GM12878 (cell line): ENCODE data around the gene SLF2. TPM values are rescaled to one million over a fixed set of nuclear protein-coding genes. Genes with fewer than 3 reads are reported as not detected.
A peak's percentile ranks its signal among the peaks of the same experiment; 100 is the strongest.

Experiments used
- ATAC-seq: fragments of 200-7000 bp; cut with Tn5 transposase; 3 replicates; pipeline ENCODE4 v1.9.1; 2020; ENCODE audit warnings: mild to moderate bottlenecking, moderate library complexity
- BruUV-seq: library from RNA; stranded (reverse); fragments of 400-500 nt; replicated peaks from 2 replicates; lab custom pipeline; 2021; lab: Mats Ljungman, UMichigan
- CTCF ChIA-PET: fragments of 300-600 bp; sonication (Branson Sonifier 250); formaldehyde crosslinking; extraction: SDS; loops from one replicate; lab custom pipeline; 2021; ENCODE audit warnings: inconsistent platforms; lab: Yijun Ruan, JAX
- POLR2A ChIA-PET: fragments of 350-600 bp; formaldehyde crosslinking; extraction: SDS; loops from one replicate; lab custom pipeline; 2021; ENCODE audit warnings: inconsistent platforms; lab: Charles Lee
- RAD21 ChIA-PET: fragments of 300-600 bp; sonication (Branson Sonifier 250); formaldehyde crosslinking; loops from one replicate; lab custom pipeline; 2023; ENCODE audit warnings: antibody characterized with exemption; ENCODE audit not compliant: unreplicated experiment; lab: Charles Lee
- SMC1A ChIA-PET: fragments of 300-600 bp; sonication (Branson Sonifier 250); formaldehyde crosslinking; loops from one replicate; lab custom pipeline; 2023; ENCODE audit not compliant: unreplicated experiment, uncharacterized antibody; lab: Charles Lee
- DNase-seq: peaks from one replicate; pipeline ENCODE4 v3.0.0-alpha.2; 2011; ENCODE audit warnings: low read depth, low spot score
- FAIRE-seq: peaks from 3 replicates; lab custom pipeline; 2011; peaks lifted over from hg19 to GRCh38; lab: Jason Lieb, UNC
- H2AFZ ChIP-seq: 2 replicates; pipeline ENCODE4 v1.6.0; 2011; ENCODE audit warnings: low read depth, low read length, control low read depth; ENCODE audit not compliant: control insufficient read depth
- H3K27ac ChIP-seq: 2 replicates; pipeline ENCODE4 v1.5.1; 2011; ENCODE audit warnings: control low read depth; ENCODE audit not compliant: control insufficient read depth, insufficient read depth
- H3K27me3 ChIP-seq, 2 experiments: replicated peaks in 1 of 2; 2 replicates each; pipeline versions ENCODE4 v1.6.0 to v1.6.1; 2011; ENCODE audit warnings: low read length in 1 of 2; ENCODE audit not compliant: control insufficient read depth in 2 of 2, insufficient read depth in 2 of 2
- H3K36me3 ChIP-seq, 2 experiments: 2 replicates each; pipeline ENCODE4 v1.5.1; 2011; ENCODE audit warnings: low read length in 1 of 2; ENCODE audit not compliant: control insufficient read depth in 2 of 2, insufficient read depth in 2 of 2
- H3K4me1 ChIP-seq: 2 replicates; pipeline ENCODE4 v1.6.1; 2011; ENCODE audit warnings: mild to moderate bottlenecking, low read length, moderate library complexity, mixed read lengths; ENCODE audit not compliant: control insufficient read depth, insufficient read depth
- H3K4me2 ChIP-seq: 2 replicates; pipeline ENCODE4 v1.6.0; 2011; ENCODE audit warnings: control low read depth; ENCODE audit not compliant: control insufficient read depth, insufficient read depth
- H3K4me3 ChIP-seq: fragments of 200-600 bp; sonication (generic); 2 replicates; pipeline ENCODE4 v1.5.1; 2016
- H3K79me2 ChIP-seq: 2 replicates; pipeline ENCODE4 v1.6.0; 2011; ENCODE audit warnings: low read length; ENCODE audit not compliant: control insufficient read depth, insufficient read depth
- H3K9ac ChIP-seq: 2 replicates; pipeline ENCODE4 v1.8.0; 2011; ENCODE audit warnings: low read length, control low read depth, mixed read lengths; ENCODE audit not compliant: control insufficient read depth, insufficient read depth
- H3K9me3 ChIP-seq: replicated peaks from 3 replicates; pipeline ENCODE4 v1.5.1; 2011; ENCODE audit warnings: mild to moderate bottlenecking, low read length; ENCODE audit not compliant: control insufficient read depth, insufficient read depth
- H4K20me1 ChIP-seq: 2 replicates; pipeline ENCODE4 v1.6.0; 2011; ENCODE audit not compliant: control insufficient read depth, insufficient read depth
- CEBPB ChIP-seq, 2 experiments: fragments of 150-350 bp in 1 of 2; IDR thresholded peaks; 2 replicates each; pipeline ENCODE4 v1.6.1; 2012 to 2014; ENCODE audit warnings: low read depth in 2 of 2, low read length in 2 of 2, borderline replicate concordance in 1 of 2, inconsistent platforms in 1 of 2
- ESRRA ChIP-seq: IDR thresholded peaks from 2 replicates; pipeline ENCODE4 v1.6.1; 2012; ENCODE audit warnings: mild to moderate bottlenecking, low read length, improper control_type of control experiment
- EZH2 ChIP-seq: IDR thresholded peaks from 2 replicates; pipeline ENCODE4 v1.6.1; 2012; ENCODE audit warnings: low read depth, mild to moderate bottlenecking, control low read depth, inconsistent platforms, low read length, borderline replicate concordance; ENCODE audit not compliant: control insufficient read depth
- IKZF2 ChIP-seq, 2 experiments: fragments of 450-650 bp; IDR thresholded peaks; 2 replicates each; pipeline ENCODE4 v1.6.1; 2017; ENCODE audit warnings: mild to moderate bottlenecking in 2 of 2, moderate library complexity in 2 of 2
- MYB ChIP-seq: fragments of 150-350 bp; IDR thresholded peaks from 2 replicates; pipeline ENCODE4 v1.6.1; 2014; ENCODE audit warnings: mild to moderate bottlenecking, low read depth, low read length, borderline replicate concordance
- NBN ChIP-seq: fragments of 450-650 bp; IDR thresholded peaks from 2 replicates; pipeline ENCODE4 v1.6.1; 2016
- NFYB ChIP-seq: IDR thresholded peaks from 2 replicates; pipeline ENCODE4 v1.6.1; 2011; ENCODE audit warnings: low read depth, mild to moderate bottlenecking, low read length, improper control_type of control experiment, moderate library complexity; ENCODE audit not compliant: insufficient read depth
- SMC3 ChIP-seq: IDR thresholded peaks from 2 replicates; pipeline ENCODE4 v1.6.1; 2011; ENCODE audit warnings: low read length, improper control_type of control experiment, borderline replicate concordance
- TBL1XR1 ChIP-seq: IDR thresholded peaks from 2 replicates; pipeline ENCODE4 v1.6.1; 2012; ENCODE audit warnings: low read depth, low read length, improper control_type of control experiment
- TCF12 ChIP-seq: IDR thresholded peaks from 2 replicates; pipeline ENCODE4 v1.6.1; 2011; ENCODE audit warnings: low read depth, mild to moderate bottlenecking, low read length
- ZNF217 ChIP-seq: fragments of 450-650 bp; IDR thresholded peaks from 2 replicates; pipeline ENCODE4 v1.6.1; 2017; ENCODE audit warnings: antibody characterized with exemption, mild to moderate bottlenecking
- ZSCAN29 ChIP-seq: fragments of 450-650 bp; IDR thresholded peaks from 2 replicates; pipeline ENCODE4 v1.6.1; 2017; ENCODE audit warnings: mild to moderate bottlenecking, moderate library complexity
- WGBS: methylation state at CpG from one replicate; pipeline ENCODE4 v1.1.6; 2016; ENCODE audit warnings: low lambda C conversion rate; ENCODE audit not compliant: insufficient replicate concordance, insufficient coverage; ENCODE audit errors: missing lambda C conversion rate; 5-methylcytosine and 5-hydroxymethylcytosine counted together
- in situ Hi-C: fragments of 300-500 bp; cut with MboI; formaldehyde crosslinking; loops from 9 replicates; pipeline ENCODE4 v1.14.3; 2018; ENCODE audit warnings: mixed read lengths
- intact Hi-C: fragments of 100-400 bp; cut with micrococcal nuclease; formaldehyde crosslinking; loops from one replicate; pipeline ENCODE4 v1.14.2; 2022; ENCODE audit not compliant: unreplicated experiment
- polyA plus RNA-seq, 11 experiments: library from polyadenylated mRNA; depleted of rRNA in 4 of 11; unstranded in 6 of 11; stranded (reverse) in 5 of 11; fragments of >200 nt; fragmentation: Nextera tagmentation in 4 of 11; fragmentation: Illumina TruSeq in 1 of 11; extraction: Ambion mirVana in 4 of 11; extraction: Trizol in 1 of 11; gene quantifications; 1 replicate in 1 of 11; 2 replicates in 10 of 11; pipeline versions ENCODE4 v1.2.1 to v1.2.3, GENCODE V29; 2011 to 2016; ENCODE audit warnings: inconsistent platforms in 2 of 11, missing spikeins in 2 of 11, low read depth in 1 of 11
- total RNA-seq, 4 experiments: library from RNA; depleted of rRNA in 3 of 4; stranded (reverse); fragments of >200 nt in 3 of 4; fragmentation: Illumina TruSeq in 1 of 4; extraction: Trizol in 1 of 4; gene quantifications; 2 replicates each; pipeline versions ENCODE4 v1.2.1 to v1.2.3, GENCODE V29; 2013 to 2021
- TF ChIP-seq, protein P1 (sequence below): IDR thresholded peaks from 2 replicates; pipeline ENCODE4 v1.6.1; 2011; ENCODE audit warnings: borderline replicate concordance, low read depth, mild to moderate bottlenecking, moderate library complexity, low read length; ENCODE audit not compliant: insufficient read depth, poor library complexity, severe bottlenecking
- TF ChIP-seq, protein P2 (sequence below): IDR thresholded peaks from 2 replicates; pipeline ENCODE4 v1.6.1; 2011; ENCODE audit warnings: mild to moderate bottlenecking, low read depth, low read length, moderate library complexity; ENCODE audit not compliant: insufficient replicate concordance

SLF2 gene
- total and polyA plus RNA-seq, 10 of the 15 experiments (the other 5 are each of a cell fraction or from before 2014, with no cell fraction given) = 3.0 to 25.2 (median 17.9) TPM

DNA sequence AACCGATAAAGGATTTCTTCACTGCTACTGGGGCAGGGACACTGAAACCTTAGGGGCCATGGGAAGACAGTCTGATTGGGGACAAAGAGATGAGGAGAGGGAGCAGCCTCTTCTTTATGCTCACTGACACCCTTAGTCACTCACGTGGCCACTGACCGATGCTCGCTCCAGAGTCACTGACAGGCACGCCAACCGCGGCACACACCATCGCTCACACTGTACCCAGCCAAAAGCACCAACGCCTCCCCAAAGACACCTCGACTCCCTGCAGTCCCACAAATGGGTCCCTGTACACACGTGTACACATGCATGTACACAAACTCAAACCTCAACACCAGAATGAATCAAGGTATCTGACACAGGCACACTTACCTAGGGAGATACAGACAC lies 35.3 kb upstream of the SLF2 start:
- RAD21 ChIA-PET = interaction anchor here (1.3 kb wide), 1 partner anchor 33 kb away, joined by 3 read pairs; no protein-coding TSS in a partner anchor
- CTCF ChIA-PET = interaction anchor here (0.7 to 2.1 kb wide), 3 partner anchors 23 to 359 kb away, joined by 3 to 8 read pairs (median 7); no protein-coding TSS in a partner anchor
- H3K79me2 ChIP-seq = no peaks in the 10 kb centered on the region
- FAIRE-seq (no peak), ATAC-seq (no peak), DNase-seq (no peak)
- in situ Hi-C loops (no loop called here), intact Hi-C loops (loop anchor here (5.0 to 10.0 kb wide), 3 partner anchors 133 to 540 kb away; partner anchors contain the start of gene PAX2)
- TF ChIP-seq, protein P1, sequence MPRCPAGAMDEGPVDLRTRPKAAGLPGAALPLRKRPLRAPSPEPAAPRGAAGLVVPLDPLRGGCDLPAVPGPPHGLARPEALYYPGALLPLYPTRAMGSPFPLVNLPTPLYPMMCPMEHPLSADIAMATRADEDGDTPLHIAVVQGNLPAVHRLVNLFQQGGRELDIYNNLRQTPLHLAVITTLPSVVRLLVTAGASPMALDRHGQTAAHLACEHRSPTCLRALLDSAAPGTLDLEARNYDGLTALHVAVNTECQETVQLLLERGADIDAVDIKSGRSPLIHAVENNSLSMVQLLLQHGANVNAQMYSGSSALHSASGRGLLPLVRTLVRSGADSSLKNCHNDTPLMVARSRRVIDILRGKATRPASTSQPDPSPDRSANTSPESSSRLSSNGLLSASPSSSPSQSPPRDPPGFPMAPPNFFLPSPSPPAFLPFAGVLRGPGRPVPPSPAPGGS = peak; percentile 64
- TF ChIP-seq NFYB = no peak
- H3K4me3 ChIP-seq = no peak overlapping the region
- BruUV-seq = no TSS peak
- WGBS = 59% methylated on average over 11 of the region's 11 CpGs
- H3K4me2 ChIP-seq = no peak overlapping the region
- H3K27me3 ChIP-seq = no peaks in the 10 kb centered on the region; a peak in 1 of 4 replicates
- H3K27ac ChIP-seq = no peak overlapping the region
- SMC1A ChIA-PET = interaction anchor here (1.5 to 3.4 kb wide), 2 partner anchors 11 to 32 kb away, joined by 3 to 21 read pairs; no protein-coding TSS in a partner anchor
- H3K9ac ChIP-seq = no peak overlapping the region
- H3K9me3 ChIP-seq = no peaks in the 10 kb centered on the region
- POLR2A ChIA-PET = no interaction called here
- H3K4me1 ChIP-seq = no peaks in the 10 kb centered on the region
- no peaks in the 10 kb centered on the region for H4K20me1 ChIP-seq
- H2AFZ ChIP-seq = no peak overlapping the region
- H3K36me3 ChIP-seq = no peaks in the 10 kb centered on the region

DNA sequence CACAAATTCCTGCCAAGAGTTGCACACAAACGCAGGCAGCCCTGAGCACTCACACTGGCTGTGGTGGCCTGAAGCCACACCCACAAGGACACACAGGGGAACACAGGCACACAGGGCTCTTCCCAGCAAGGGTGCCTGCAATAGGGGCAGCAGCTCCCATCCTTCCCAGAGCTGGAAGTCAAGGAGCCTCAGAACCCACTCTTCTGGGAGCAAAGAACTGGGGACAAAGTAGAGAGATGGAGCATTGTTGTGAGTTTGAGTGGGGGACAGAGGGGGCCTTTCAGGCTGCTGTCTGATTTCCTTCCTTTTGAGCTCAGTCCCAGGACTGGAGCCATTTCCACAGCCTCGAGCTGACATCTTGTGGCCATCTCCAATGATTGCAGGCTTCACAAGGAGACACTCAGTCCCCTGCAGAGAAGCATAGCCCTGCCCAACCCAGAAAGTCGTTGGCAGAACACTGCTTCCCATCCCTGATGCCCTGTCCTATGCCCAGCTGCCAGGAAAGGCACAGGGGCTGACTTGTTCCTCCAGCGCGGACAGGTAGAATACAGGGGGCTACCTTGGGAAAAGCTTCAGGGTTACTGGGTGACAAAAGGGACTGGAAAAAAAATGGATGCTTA lies 34.4 kb upstream of the SLF2 start:
- in situ Hi-C loops (no loop called here), intact Hi-C loops (loop anchor here (1.0 to 10.0 kb wide), 5 partner anchors 134 to 541 kb away; partner anchors contain the start of gene PAX2)
- H3K27ac ChIP-seq = no peak overlapping the region
- 20% methylated on average over 4 of the region's 5 CpGs for WGBS
- SMC1A ChIA-PET = interaction anchor here (0.6 to 3.4 kb wide), 12 partner anchors 10 to 539 kb away, joined by 3 to 21 read pairs (median 3); no protein-coding TSS in a partner anchor
- peak; percentile 44 for FAIRE-seq
- no peak overlapping the region for H2AFZ ChIP-seq
- RAD21 ChIA-PET = interaction anchor here (0.6 to 2.2 kb wide), 14 partner anchors 10 to 490 kb away, joined by 3 to 8 read pairs (median 4); partner anchors contain the start of gene HIF1AN
- H4K20me1 ChIP-seq = no peaks in the 10 kb centered on the region
- H3K79me2 ChIP-seq = no peaks in the 10 kb centered on the region
- H3K9me3 ChIP-seq = no peaks in the 10 kb centered on the region
- no peak overlapping the region for H3K9ac ChIP-seq
- POLR2A ChIA-PET = no interaction called here
- H3K4me1 ChIP-seq = no peaks in the 10 kb centered on the region
- DNase-seq = no peak
- H3K36me3 ChIP-seq = no peaks in the 10 kb centered on the region
- CTCF ChIA-PET = interaction anchor here (0.6 to 2.1 kb wide), 15 partner anchors 10 to 369 kb away, joined by 3 to 14 read pairs (median 4); no protein-coding TSS in a partner anchor
- no peak overlapping the region for H3K4me2 ChIP-seq
- H3K4me3 ChIP-seq = no peak overlapping the region
- peak; percentile 86 for ATAC-seq
- H3K27me3 ChIP-seq = no peaks in the 10 kb centered on the region; a peak in 1 of 4 replicates
- no TSS peak for BruUV-seq
- TF ChIP-seq TCF12 (no peak), MYB (no peak), EZH2 (no peak), ZSCAN29 (no peak), CEBPB (IDR thresholded peaks at IDR 0.05; ENCODE audit: borderline replicate concordance in 1 of 2, low read depth in 2 of 2, low read length in 2 of 2) (no peak), ZNF217 (no peak), SMC3 (peak; percentile 63), ESRRA (no peak), IKZF2 (IDR thresholded peaks at IDR 0.05) (no peak), TBL1XR1 (no peak), NBN (no peak)
- TF ChIP-seq, protein P2, sequence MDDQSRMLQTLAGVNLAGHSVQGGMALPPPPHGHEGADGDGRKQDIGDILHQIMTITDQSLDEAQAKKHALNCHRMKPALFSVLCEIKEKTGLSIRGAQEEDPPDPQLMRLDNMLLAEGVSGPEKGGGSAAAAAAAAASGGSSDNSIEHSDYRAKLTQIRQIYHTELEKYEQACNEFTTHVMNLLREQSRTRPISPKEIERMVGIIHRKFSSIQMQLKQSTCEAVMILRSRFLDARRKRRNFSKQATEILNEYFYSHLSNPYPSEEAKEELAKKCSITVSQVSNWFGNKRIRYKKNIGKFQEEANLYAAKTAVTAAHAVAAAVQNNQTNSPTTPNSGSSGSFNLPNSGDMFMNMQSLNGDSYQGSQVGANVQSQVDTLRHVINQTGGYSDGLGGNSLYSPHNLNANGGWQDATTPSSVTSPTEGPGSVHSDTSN = no peak
